GM23248 (cell line): ENCODE results near the gene ING1. TPM values are rescaled to one million over a fixed set of nuclear protein-coding genes. Genes with fewer than 3 reads are reported as not detected.

Source experiments
- DNase-seq: peaks from one replicate; pipeline ENCODE4 v3.0.0-alpha.2; 2015
- H2AFZ ChIP-seq: fragments of 200-600 bp; sonication (generic); 2 replicates; pipeline ENCODE4 v1.6.1; 2016; ENCODE audit warnings: antibody characterized with exemption
- H3F3A ChIP-seq: fragments of 200-600 bp; sonication (generic); 2 replicates; pipeline ENCODE4 v1.6.1; 2016; ENCODE audit warnings: mild to moderate bottlenecking, antibody characterized with exemption, mixed run types; ENCODE audit not compliant: insufficient read depth
- H3K27ac ChIP-seq: fragments of 200-600 bp; sonication (generic); 2 replicates; pipeline ENCODE4 v1.5.1; 2016; ENCODE audit warnings: mild to moderate bottlenecking
- H3K27me3 ChIP-seq: fragments of 200-600 bp; sonication (generic); replicated peaks from 2 replicates; pipeline ENCODE4 v1.6.1; 2016; ENCODE audit warnings: mild to moderate bottlenecking; ENCODE audit not compliant: insufficient read depth
- H3K36me3 ChIP-seq: fragments of 200-600 bp; sonication (generic); 2 replicates; pipeline ENCODE4 v1.6.1; 2016; ENCODE audit warnings: low read depth, mild to moderate bottlenecking
- H3K4me1 ChIP-seq: fragments of 200-600 bp; sonication (generic); 2 replicates; pipeline ENCODE4 v1.6.1; 2016; ENCODE audit warnings: mild to moderate bottlenecking; ENCODE audit not compliant: insufficient read depth
- H3K4me2 ChIP-seq: fragments of 200-600 bp; sonication (generic); one replicate; pipeline ENCODE4 v1.6.1; 2016; ENCODE audit warnings: mild to moderate bottlenecking; ENCODE audit not compliant: unreplicated experiment
- H3K4me3 ChIP-seq: fragments of 200-600 bp; sonication (generic); 2 replicates; pipeline ENCODE4 v1.5.1; 2016; ENCODE audit warnings: mild to moderate bottlenecking
- H3K79me2 ChIP-seq: fragments of 200-600 bp; sonication (generic); 2 replicates; pipeline ENCODE4 v1.6.1; 2016; ENCODE audit warnings: mild to moderate bottlenecking; ENCODE audit not compliant: insufficient read depth
- H3K9ac ChIP-seq: fragments of 200-600 bp; sonication (generic); 2 replicates; pipeline ENCODE4 v1.6.1; 2016; ENCODE audit warnings: mild to moderate bottlenecking
- H3K9me2 ChIP-seq: fragments of 200-600 bp; sonication (generic); 2 replicates; pipeline ENCODE4 v1.6.1; 2016; ENCODE audit warnings: mixed run types, mild to moderate bottlenecking, moderate library complexity; ENCODE audit not compliant: insufficient read depth
- H3K9me3 ChIP-seq: fragments of 200-600 bp; sonication (generic); one replicate; pipeline ENCODE4 v1.6.1; 2017; ENCODE audit warnings: low read depth
- H4K20me1 ChIP-seq: fragments of 200-600 bp; sonication (generic); 2 replicates; pipeline ENCODE4 v1.6.0; 2016; ENCODE audit not compliant: insufficient read depth
- EZH2 ChIP-seq: fragments of 200-600 bp; sonication (generic); IDR thresholded peaks from 2 replicates; pipeline ENCODE4 v1.6.1; 2018; ENCODE audit warnings: antibody characterized with exemption, mild to moderate bottlenecking; ENCODE audit not compliant: insufficient read depth, poor library complexity, severe bottlenecking
- EZH2phosphoT487 ChIP-seq: fragments of 200-600 bp; sonication (generic); IDR thresholded peaks from 2 replicates; pipeline ENCODE4 v1.6.1; 2018; ENCODE audit warnings: antibody characterized with exemption, moderate library complexity, mild to moderate bottlenecking, low read depth; ENCODE audit not compliant: insufficient read depth
- WGBS, 2 experiments: methylation state at CpG; one replicate each; pipeline ENCODE4 v1.1.6; 2015 to 2017; ENCODE audit warnings: low lambda C conversion rate in 2 of 2, low coverage in 1 of 2; ENCODE audit errors: missing lambda C conversion rate in 2 of 2; 5-methylcytosine and 5-hydroxymethylcytosine counted together
- in situ Hi-C: fragments of 300-500 bp; cut with MboI; formaldehyde crosslinking; loops from 2 replicates; pipeline ENCODE4 v1.15.0; 2020
- polyA plus RNA-seq: library from polyadenylated mRNA; unstranded; fragments of >200 nt; fragmentation: Nextera tagmentation; extraction: Ambion mirVana; gene quantifications from 2 replicates; pipeline ENCODE4 v1.2.1, GENCODE V29; 2016
- total RNA-seq: library from RNA; depleted of rRNA; stranded (reverse); fragments of >200 nt; shearing (Covaris generic); gene quantifications from 2 replicates; pipeline ENCODE4 v1.2.3, GENCODE V29; 2014

The ING1 gene
- total and polyA plus RNA-seq, 2 experiments from 2014 or later, result 6.5 to 8.2 TPM

GRCh38 chr13:110702591-110703526 lies 10.6 kb upstream of the ING1 start:
- H2AFZ ChIP-seq, result no peak overlapping the region
- H3K4me2 ChIP-seq, result no peak overlapping the region
- H3K4me3 ChIP-seq, result no peak overlapping the region
- H3K9me3 ChIP-seq, result no peaks in the 10 kb centered on the region
- TF ChIP-seq EZH2, result no peak
- TF ChIP-seq EZH2phosphoT487, result no peak
- no peaks in the 10 kb centered on the region for H4K20me1 ChIP-seq
- peaks cover 24% of the 10 kb centered on the region for H3K36me3 ChIP-seq
- no peaks in the 10 kb centered on the region for H3K9me2 ChIP-seq
- peaks cover 17% of the 10 kb centered on the region for H3K4me1 ChIP-seq
- no peak overlapping the region for H3K27ac ChIP-seq
- H3K27me3 ChIP-seq, result no peaks in the 10 kb centered on the region
- no peak overlapping the region for H3K9ac ChIP-seq
- in situ Hi-C loops, result no loop called here
- peak; percentile 40 for DNase-seq
- peaks cover 32% of the 10 kb centered on the region for H3F3A ChIP-seq
- H3K79me2 ChIP-seq, result peaks cover 76% of the 10 kb centered on the region
- WGBS, 2 experiments, result 80 to 84% methylated on average over 15 of the region's 15 CpGs

- in situ Hi-C loops, result no loop called here
- H2AFZ ChIP-seq, result peak overlapping the region; percentile 54
- H3K9me2 ChIP-seq, result no peaks in the 10 kb centered on the region
- no peaks in the 10 kb centered on the region for H3K27me3 ChIP-seq
- 2 to 4% methylated on average over 12 of the region's 12 CpGs for WGBS, 2 experiments
- peaks cover 10% of the 10 kb centered on the region; the same call in 1 of the 2 replicates for H3K36me3 ChIP-seq
- H3K4me3 ChIP-seq, result peak overlapping the region; percentile 80
- H3F3A ChIP-seq, result peaks cover 35% of the 10 kb centered on the region
- H3K9ac ChIP-seq, result peak overlapping the region; percentile 93
- peaks cover 51% of the 10 kb centered on the region for H3K79me2 ChIP-seq
- no peaks in the 10 kb centered on the region for H4K20me1 ChIP-seq
- H3K4me1 ChIP-seq, result peaks cover 17% of the 10 kb centered on the region
- H3K27ac ChIP-seq, result peak overlapping the region; percentile 97
- peak overlapping the region; percentile 98 for H3K4me2 ChIP-seq
- no peak for TF ChIP-seq EZH2phosphoT487
- TF ChIP-seq EZH2, result no peak
- H3K9me3 ChIP-seq, result no peaks in the 10 kb centered on the region
- DNase-seq, result no peak
These were observed 8.1 kb upstream of the ING1 start for GRCh38 chr13:110705356-110705825.

GRCh38 chr13:110705826-110706569 lies 7.5 kb upstream of the ING1 start, which contains the start of gene CARS2:
CARS2 (minus strand) TSS chr13:110706116; CDS start chr13:110706093, 23 bp downstream.
- Histone ChIP-seq H3K79me2 (peaks cover 50% of the 10 kb centered on the region), H3K4me1 (peaks cover 17% of the 10 kb centered on the region), H3K9ac (peak within 1 kb of the TSS; percentile 93), H3K27ac (peak within 1 kb of the TSS; percentile 97), H3K27me3 (no peaks in the 10 kb centered on the region), H3K4me2 (peak within 1 kb of the TSS; percentile 98), H2AFZ (peak within 1 kb of the TSS; percentile 54), H3K4me3 (peak within 1 kb of the TSS; percentile 80), H3F3A (peaks cover 41% of the 10 kb centered on the region), H3K36me3 (peaks cover 6% of the 10 kb centered on the region; the same call in 1 of the 2 replicates), H3K9me2 (no peaks in the 10 kb centered on the region), H4K20me1 (no peaks in the 10 kb centered on the region), H3K9me3 (no peaks in the 10 kb centered on the region)
- in situ Hi-C loops, result no loop called here
- peak; percentile 97 for DNase-seq
- WGBS, 2 experiments, result 1 to 2% methylated on average over 49 to 54 of the region's 80 CpGs
- TF ChIP-seq EZH2phosphoT487, result no peak
- no peak for TF ChIP-seq EZH2

GRCh38 chr13:110706570-110707372 lies 6.7 kb upstream of the ING1 start:
- Histone ChIP-seq H3K27ac (peak overlapping the region; percentile 51), H3K9me3 (no peaks in the 10 kb centered on the region), H3K4me3 (peak overlapping the region; percentile 80), H3K9ac (peak overlapping the region; percentile 93), H3F3A (peaks cover 49% of the 10 kb centered on the region), H3K36me3 (peaks cover 6% of the 10 kb centered on the region; the same call in 1 of the 2 replicates), H4K20me1 (no peaks in the 10 kb centered on the region), H3K27me3 (no peaks in the 10 kb centered on the region), H3K9me2 (no peaks in the 10 kb centered on the region), H3K79me2 (peaks cover 44% of the 10 kb centered on the region), H2AFZ (peak overlapping the region; percentile 46), H3K4me2 (peak overlapping the region; percentile 43), H3K4me1 (peaks cover 23% of the 10 kb centered on the region)
- in situ Hi-C loops, result no loop called here
- DNase-seq, result no peak
- TF ChIP-seq EZH2phosphoT487 (no peak), EZH2 (no peak)
- 43% methylated on average over 8 of the region's 8 CpGs for WGBS, 2 experiments
